Lung (tissue), 12 donors: ENCODE measurements around the gene FAM149A. TPM values are rescaled to one million over a fixed set of nuclear protein-coding genes. Genes with fewer than 3 reads are reported as not detected.
A peak's percentile ranks its signal among the peaks of the same experiment; 100 is the strongest.

Source experiments
- ATAC-seq: fragments of 200-7000 bp; cut with Tn5 transposase; one replicate; pipeline ENCODE4 v1.9.1; 2020; ENCODE audit warnings: moderate number of reproducible peaks; ENCODE audit not compliant: insufficient read depth, low FRiP score
- DNase-seq, 3 donors: peaks; one replicate each; pipeline ENCODE4 v3.0.0-alpha.2; 2013 to 2017
- H3K27ac ChIP-seq, 2 donors: one replicate each; pipeline ENCODE4 v1.5.1; 2013; ENCODE audit warnings: mild to moderate bottlenecking in 2 of 2, moderate library complexity in 2 of 2, control low read depth in 1 of 2, inconsistent platforms in 1 of 2, low read depth in 1 of 2, low read length in 1 of 2
- H3K27me3 ChIP-seq, 3 donors: one replicate each; pipeline ENCODE4 v1.5.1; 2013; ENCODE audit warnings: low read length in 2 of 3; ENCODE audit not compliant: control insufficient read depth in 3 of 3, insufficient read depth in 3 of 3
- H3K36me3 ChIP-seq, 4 donors: one replicate each; pipeline ENCODE4 v1.5.1; 2013; ENCODE audit warnings: low read length in 4 of 4, mild to moderate bottlenecking in 1 of 4, moderate library complexity in 1 of 4; ENCODE audit not compliant: control insufficient read depth in 4 of 4, insufficient read depth in 4 of 4
- H3K4me1 ChIP-seq, 5 donors: one replicate each; pipeline ENCODE4 v1.5.1; 2013; ENCODE audit warnings: low read length in 5 of 5, mild to moderate bottlenecking in 2 of 5, moderate library complexity in 1 of 5; ENCODE audit not compliant: control insufficient read depth in 5 of 5, insufficient read depth in 5 of 5
- H3K4me3 ChIP-seq: one replicate; pipeline ENCODE4 v1.5.1; 2013; ENCODE audit warnings: mild to moderate bottlenecking, control low read depth, moderate library complexity
- H3K9ac ChIP-seq, 2 donors: one replicate each; pipeline ENCODE4 v1.5.1; 2013; ENCODE audit warnings: low read length in 2 of 2, control low read depth in 1 of 2; ENCODE audit not compliant: insufficient read depth in 1 of 2
- H3K9me3 ChIP-seq, 4 donors: one replicate each; pipeline ENCODE4 v1.5.1; 2013; ENCODE audit warnings: low read length in 3 of 4, mild to moderate bottlenecking in 1 of 4, moderate library complexity in 1 of 4; ENCODE audit not compliant: control insufficient read depth in 4 of 4, insufficient read depth in 3 of 4
- WGBS, 2 donors: extraction: QIAGEN DNeasy Blood & Tissue Kit; methylation state at CpG; one replicate each; pipeline ENCODE4 v1.1.7; 2013; 5-methylcytosine and 5-hydroxymethylcytosine counted together
- polyA plus RNA-seq, 2 donors: library from polyadenylated mRNA; stranded (reverse); fragments of 200-250 nt; gene quantifications; one replicate each; pipeline ENCODE4 v1.2.1, GENCODE V29; 2013
- total RNA-seq, 2 donors: library from RNA; depleted of rRNA in 1 of 2; stranded (reverse); fragments of >200 nt in 1 of 2; gene quantifications; one replicate each; pipeline ENCODE4 v1.2.1, GENCODE V29; 2014 to 2021
- TF ChIP-seq, protein P1 (sequence below): IDR thresholded peaks from 2 replicates; pipeline ENCODE4 v1.5.1; 2012; ENCODE audit warnings: mild to moderate bottlenecking; ENCODE audit errors: control extremely low read depth, extremely low read depth
- donor health status: control.
- donor health status: control.
- donor health status: Bipolar disorder and iron deficiency.
- donor health status: healthy.
- donor health status: DM: yes; HTN: yes; CAD: no.

FAM149A gene
- total and polyA plus RNA-seq, 4 donors: 2.5 to 14.8 (median 13.0) TPM

DNA sequence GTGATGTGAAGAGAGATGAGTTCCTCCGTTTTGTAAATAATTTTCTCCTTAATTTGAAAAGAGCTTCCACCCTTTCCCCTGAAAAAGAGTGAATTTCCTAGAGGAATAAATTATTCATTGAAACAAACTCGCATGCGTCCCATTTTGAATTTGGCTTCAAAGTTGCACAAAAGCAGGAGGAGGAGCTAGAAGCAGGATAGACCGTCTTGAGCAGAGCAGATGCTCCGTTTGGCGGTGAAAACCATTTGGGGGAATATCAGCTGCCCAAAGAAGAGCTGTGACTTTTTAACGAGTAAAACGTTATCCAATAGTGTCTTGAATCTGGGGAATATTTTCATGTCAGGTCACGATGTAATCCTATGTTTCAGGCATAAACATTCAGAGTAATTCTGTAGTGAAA, 42.0 kb downstream of the FAM149A start:
- TF ChIP-seq, protein P1, sequence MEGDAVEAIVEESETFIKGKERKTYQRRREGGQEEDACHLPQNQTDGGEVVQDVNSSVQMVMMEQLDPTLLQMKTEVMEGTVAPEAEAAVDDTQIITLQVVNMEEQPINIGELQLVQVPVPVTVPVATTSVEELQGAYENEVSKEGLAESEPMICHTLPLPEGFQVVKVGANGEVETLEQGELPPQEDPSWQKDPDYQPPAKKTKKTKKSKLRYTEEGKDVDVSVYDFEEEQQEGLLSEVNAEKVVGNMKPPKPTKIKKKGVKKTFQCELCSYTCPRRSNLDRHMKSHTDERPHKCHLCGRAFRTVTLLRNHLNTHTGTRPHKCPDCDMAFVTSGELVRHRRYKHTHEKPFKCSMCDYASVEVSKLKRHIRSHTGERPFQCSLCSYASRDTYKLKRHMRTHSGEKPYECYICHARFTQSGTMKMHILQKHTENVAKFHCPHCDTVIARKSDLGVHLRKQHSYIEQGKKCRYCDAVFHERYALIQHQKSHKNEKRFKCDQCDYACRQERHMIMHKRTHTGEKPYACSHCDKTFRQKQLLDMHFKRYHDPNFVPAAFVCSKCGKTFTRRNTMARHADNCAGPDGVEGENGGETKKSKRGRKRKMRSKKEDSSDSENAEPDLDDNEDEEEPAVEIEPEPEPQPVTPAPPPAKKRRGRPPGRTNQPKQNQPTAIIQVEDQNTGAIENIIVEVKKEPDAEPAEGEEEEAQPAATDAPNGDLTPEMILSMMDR: no peak
- no peaks in the 10 kb centered on the region for H3K27me3 ChIP-seq
- peaks cover 0 to 5% (median 0%) of the 10 kb centered on the region in 4 donors for H3K36me3 ChIP-seq
- peaks cover 0 to 26% (median 4%) of the 10 kb centered on the region in 5 donors for H3K4me1 ChIP-seq
- no peak overlapping the region for H3K4me3 ChIP-seq
- no peak overlapping the region for H3K9ac ChIP-seq
- DNase-seq (peak in 2 of 3 donors; percentile 33 to 34), ATAC-seq (no peak)
- H3K9me3 ChIP-seq: no peaks in the 10 kb centered on the region
- no peak overlapping the region for H3K27ac ChIP-seq
- WGBS, 2 donors: 60 to 72% methylated on average over 9 of the region's 9 CpGs

DNA sequence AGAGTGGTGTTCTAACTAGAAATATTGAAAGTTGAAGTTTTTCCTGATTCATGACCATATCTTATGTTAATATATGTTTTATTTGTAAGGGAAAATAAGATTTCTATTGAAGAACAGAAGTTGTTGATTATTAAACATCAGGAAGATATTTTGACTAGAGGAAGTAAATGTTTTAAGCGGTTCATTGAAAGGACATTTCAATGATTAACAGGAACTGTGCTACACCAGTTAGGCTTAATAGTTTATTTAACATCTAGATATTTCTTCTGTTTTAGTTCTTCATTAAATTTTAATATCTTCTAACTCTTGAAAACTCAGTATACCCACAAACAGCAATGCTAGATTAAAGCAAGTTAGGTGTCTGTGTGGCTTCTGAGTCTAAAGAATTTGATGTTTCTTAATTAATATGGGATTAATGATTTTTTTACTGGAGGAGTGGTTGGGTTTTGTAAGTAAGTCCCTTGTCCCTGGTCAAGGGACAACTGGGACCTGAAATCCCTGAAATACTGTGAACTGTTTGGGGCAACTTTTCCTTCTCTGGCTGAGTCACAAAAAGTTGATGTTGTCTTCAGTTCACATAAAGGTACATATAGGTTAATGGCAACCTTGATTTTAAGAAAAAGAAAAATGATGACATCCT, 44.0 kb downstream of the FAM149A start:
- H3K27ac ChIP-seq: no peak overlapping the region
- no peak overlapping the region for H3K4me3 ChIP-seq
- DNase-seq (no peak), ATAC-seq (no peak)
- TF ChIP-seq, protein P1: no peak
- WGBS, 2 donors: 66 to 86% methylated on average over 1 of the region's 1 CpG
- no peaks in the 10 kb centered on the region for H3K9me3 ChIP-seq
- no peak overlapping the region for H3K9ac ChIP-seq
- H3K27me3 ChIP-seq: no peaks in the 10 kb centered on the region
- peaks cover 0 to 12% (median 2%) of the 10 kb centered on the region in 4 donors for H3K36me3 ChIP-seq
- H3K4me1 ChIP-seq: peaks cover 0 to 26% (median 4%) of the 10 kb centered on the region in 5 donors

DNA sequence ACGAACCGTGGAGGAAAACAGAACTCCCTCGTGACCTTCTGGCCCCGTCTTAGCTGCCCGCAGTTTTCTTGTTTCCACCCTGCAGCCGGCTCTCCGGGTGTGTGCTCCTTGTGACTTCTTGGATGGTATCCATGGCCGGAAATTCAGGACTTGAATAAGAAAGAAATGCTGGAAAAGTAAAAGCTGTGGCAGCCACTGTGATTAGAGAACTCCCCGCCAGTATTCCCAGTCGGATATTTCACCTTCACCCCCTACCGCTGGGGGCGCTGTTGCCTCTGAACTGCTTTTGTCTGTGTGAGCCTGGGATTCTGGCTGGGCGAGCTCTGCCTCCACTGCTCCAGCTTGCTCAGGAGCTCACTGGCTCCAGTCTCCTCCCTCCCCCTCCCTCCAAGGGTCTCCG, 45.4 kb downstream of the FAM149A start:
- peak; percentile 15 for ATAC-seq
- no peaks in the 10 kb centered on the region for H3K27me3 ChIP-seq
- no peak overlapping the region for H3K9ac ChIP-seq
- H3K36me3 ChIP-seq: peaks cover 0 to 19% (median 5%) of the 10 kb centered on the region in 4 donors
- 40 to 61% methylated on average over 14 of the region's 14 CpGs for WGBS, 2 donors
- peak; percentile 31 to 91 (median 78) for DNase-seq
- H3K9me3 ChIP-seq: no peaks in the 10 kb centered on the region
- H3K27ac ChIP-seq: peak overlapping the region in 1 of 2 donors; percentile 77
- H3K4me3 ChIP-seq: no peak overlapping the region
- TF ChIP-seq, protein P1: no peak
- peaks cover 0 to 19% (median 4%) of the 10 kb centered on the region in 5 donors for H3K4me1 ChIP-seq
